Right ventricle myocardium superior (tissue), 1 donor: ENCODE measurements around the gene FAM20C. TPM values are rescaled to one million over a fixed set of nuclear protein-coding genes. Genes with fewer than 3 reads are reported as not detected.
A peak's percentile ranks its signal among the peaks of the same experiment; 100 is the strongest.

ENCODE experiments used
- ATAC-seq: fragments of 200-7000 bp; cut with Tn5 transposase; one replicate; pipeline ENCODE4 v1.9.1; 2020; ENCODE audit warnings: mild to moderate bottlenecking; ENCODE audit not compliant: poor library complexity
- DNase-seq: peaks from one replicate; pipeline ENCODE4 v3.0.0-alpha.2; 2020
- intact Hi-C: fragments of 100-400 bp; cut with DNase I; formaldehyde crosslinking; loops from one replicate; pipeline ENCODE4 v1.11.2; 2022
- long read RNA-seq: library from polyadenylated mRNA; unstranded; transcript quantifications from one replicate; pipeline ENCODE4 v2.0.0, GENCODE V29; 2021
- total RNA-seq: library from RNA; stranded (reverse); fragmentation: NEBNext Ultra II Directional; extraction: Animal tissue kit (Norgen Biotek cat#: 25700); gene quantifications from one replicate; pipeline ENCODE4 v1.2.1, GENCODE V29; 2021
- donor health status: DM: no; HTN: yes; CAD: no; lungs with severe emphysema.

Gene FAM20C
- total RNA-seq: 23.4 TPM
- long read RNA-seq, transcript FAM20C-201 (10 exons, 2,751 nt): major isoform, 139 of 160 reads
- long read RNA-seq, partial matches to known transcripts: 9 of 160 reads
- long read RNA-seq, other reads (novel, unspliced or antisense): 12 of 160 reads

- DNase-seq (peak; percentile 93), ATAC-seq (peak; percentile 93)
- intact Hi-C loops: loop anchor here (5.0 kb wide), 1 partner anchor 40 kb away; no protein-coding TSS in a partner anchor
Observed at GRCh38 chr7:191981-192649, at the start of gene FAM20C. Gene FAM20C, plus strand, starts transcription at chr7:192571. Its CDS starts 629 bp downstream, at chr7:193200.

DNA sequence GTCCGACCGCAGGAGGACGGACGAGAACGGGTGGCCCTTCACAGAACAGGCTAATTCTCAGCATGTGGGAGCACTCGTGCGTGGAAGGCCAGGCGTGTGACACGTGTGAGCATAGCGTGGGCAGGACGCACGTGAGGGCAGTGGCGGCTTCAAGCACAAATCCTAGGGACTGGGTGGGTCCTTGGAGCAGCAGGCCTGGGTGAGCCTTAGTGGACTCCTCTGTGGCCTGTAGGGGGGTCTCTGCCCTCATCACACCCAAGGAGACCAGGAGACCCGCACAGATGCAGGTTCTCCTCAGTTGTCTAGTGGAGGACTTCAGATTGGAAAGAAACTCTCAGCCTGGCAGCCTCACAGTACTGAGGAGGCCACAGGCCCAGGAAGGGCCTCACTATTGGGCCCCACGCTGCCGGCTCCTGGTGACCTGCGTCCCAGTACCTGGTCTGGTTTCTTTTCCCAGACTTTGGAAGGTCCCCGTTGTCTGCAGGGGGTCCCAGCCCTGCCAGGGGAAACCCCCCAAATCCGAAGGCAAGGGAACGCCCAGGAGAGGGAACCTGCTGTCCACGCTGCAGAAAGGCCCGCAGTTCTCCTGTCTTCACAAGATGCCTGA, 49.1 kb upstream of the FAM20C start:
- ATAC-seq: no peak
- intact Hi-C loops: no loop called here
- DNase-seq: no peak

GRCh38 chr7:143811-144453, 48.4 kb upstream of the FAM20C start:
- DNase-seq: no peak
- intact Hi-C loops: no loop called here
- ATAC-seq: no peak

- DNase-seq (no peak), ATAC-seq (no peak)
- intact Hi-C loops: no loop called here
Observed at GRCh38 chr7:144454-144826, 47.9 kb upstream of the FAM20C start.

DNA sequence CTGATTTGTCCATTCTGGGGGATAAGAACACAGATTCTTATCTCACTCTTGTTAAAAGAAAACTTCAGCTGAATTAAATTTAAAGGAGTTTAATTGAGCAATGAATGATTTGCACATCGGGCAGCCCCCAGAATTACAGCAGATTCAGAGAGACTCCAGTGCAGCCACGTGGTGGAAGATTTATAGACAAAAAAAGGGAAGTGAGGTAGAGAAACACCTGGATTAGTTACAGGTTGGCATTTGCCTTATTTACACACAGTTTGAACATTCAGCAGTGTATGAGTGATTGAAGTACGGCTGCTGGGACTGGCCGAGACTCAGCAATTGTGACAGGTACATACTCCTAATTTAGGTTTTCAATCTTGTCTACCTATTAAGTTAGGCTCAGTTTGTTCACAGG, 46.5 kb upstream of the FAM20C start:
- ATAC-seq: no peak
- intact Hi-C loops: no loop called here
- DNase-seq: no peak

GRCh38 chr7:148543-148931, 43.8 kb upstream of the FAM20C start:
- ATAC-seq (no peak), DNase-seq (no peak)
- intact Hi-C loops: no loop called here

DNA sequence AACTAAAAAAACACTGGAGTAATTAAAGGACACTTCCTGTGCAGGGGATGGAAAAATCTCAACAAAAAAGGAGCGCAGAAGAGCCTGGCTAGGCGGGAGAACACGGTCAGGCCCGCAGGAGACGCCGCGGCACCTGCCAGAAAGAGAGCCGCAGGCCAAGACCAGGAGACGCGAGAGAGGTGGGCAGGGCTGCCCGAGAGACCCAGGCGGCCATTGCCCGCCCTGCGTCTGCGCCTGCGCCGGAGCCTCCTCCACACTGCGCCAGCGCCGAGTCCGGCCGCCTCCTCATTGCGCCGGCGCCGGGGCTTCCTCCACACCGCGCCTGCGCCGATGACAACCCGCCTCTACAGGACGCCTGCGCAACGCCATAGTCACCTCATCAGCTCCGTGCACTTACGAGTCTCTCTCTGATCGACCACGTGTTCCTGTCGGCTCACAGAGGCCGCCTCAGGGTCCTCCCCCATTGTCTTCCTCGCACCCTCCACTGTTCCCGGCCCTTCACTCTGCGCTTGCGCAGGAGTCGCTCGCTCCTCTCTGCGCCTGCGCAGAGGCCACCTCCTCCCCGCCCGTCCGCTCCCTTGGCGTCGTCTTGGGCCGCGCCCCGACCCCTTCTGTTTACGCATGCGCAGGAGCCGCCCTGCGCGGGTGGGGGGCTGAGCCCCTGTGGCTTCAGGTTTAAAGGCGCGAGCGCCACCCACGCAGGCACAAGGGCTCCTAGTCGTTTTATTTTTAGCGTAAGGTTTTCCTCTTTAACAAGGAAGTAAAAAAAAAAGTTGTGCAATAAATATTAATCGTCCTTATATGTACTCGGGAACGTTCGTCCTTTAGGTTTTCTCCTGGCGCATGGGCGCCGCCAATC, 43.2 kb upstream of the FAM20C start:
- peak; percentile 98 for DNase-seq
- intact Hi-C loops: no loop called here
- ATAC-seq: peak; percentile 94

DNA sequence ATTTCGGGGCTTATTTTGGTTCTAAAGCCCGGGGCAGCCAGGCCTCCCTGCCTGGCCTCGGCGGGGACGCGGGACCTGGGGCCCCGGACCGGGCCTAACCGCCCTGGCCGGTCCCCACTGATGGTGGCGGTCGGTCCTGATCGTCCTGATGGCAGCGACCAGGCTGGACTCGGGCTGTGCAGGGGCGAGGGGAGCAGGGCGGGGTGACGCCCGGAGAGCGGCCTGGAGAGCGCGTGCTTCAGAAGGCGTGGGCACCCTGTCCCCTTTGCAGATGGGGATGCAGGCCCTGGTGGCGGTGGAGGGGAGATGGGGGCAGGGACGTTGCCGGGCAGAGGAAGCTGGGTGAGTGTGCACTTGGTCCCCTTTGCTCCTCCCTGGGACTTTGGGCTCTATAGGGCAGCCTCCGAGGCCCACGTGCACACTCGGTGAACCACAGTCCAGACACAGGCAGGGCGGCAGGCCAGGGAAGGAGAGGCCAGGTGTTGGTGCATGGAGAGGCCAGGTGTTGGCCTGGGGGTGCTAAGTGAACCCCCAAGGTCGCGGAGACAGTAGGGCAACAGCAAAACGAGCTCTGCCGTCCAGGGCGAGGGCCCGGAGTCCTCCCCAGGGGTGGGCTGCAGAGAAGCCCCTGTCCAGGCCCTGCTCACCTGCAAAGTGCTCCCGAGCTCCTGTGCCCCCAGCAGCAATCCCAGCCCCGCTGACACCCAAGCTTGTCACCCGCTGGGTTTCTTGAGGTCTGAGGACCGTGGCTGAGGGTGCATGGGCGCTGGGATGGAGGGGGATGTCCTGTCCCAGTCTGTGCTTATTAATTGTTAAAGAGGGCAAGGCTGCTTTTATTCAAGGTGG, 42.4 kb upstream of the FAM20C start:
- ATAC-seq (peak; percentile 21), DNase-seq (peak; percentile 72)
- intact Hi-C loops: loop anchor here (5.0 kb wide), 1 partner anchor 42 kb away; the partner anchor contains the start of gene FAM20C

DNA sequence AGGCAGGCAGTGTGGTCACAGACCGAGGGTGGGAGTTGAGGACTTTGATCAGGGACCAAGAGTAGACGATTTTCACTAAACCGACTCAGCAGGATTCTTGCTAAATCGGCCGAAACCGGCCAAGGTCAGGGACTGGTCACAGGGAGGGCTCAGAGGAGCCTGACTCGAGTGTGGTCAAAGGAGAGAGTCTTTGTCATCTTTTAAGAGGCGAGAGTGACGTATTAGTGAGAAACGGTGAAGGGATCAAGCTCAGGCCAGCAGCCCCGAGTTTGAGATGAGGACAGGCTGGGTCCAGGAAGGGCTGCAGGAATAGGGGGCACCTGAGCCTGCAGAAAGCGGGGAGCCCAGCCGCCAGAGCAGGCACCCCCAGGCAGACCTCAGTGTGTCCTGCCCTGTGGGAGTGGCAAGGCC, 41.6 kb upstream of the FAM20C start:
- DNase-seq (no peak), ATAC-seq (no peak)
- intact Hi-C loops: loop anchor here (5.0 kb wide), 1 partner anchor 41 kb away; the partner anchor contains the start of gene FAM20C

GRCh38 chr7:151346-152050, 40.9 kb upstream of the FAM20C start:
- intact Hi-C loops: loop anchor here (5.0 kb wide), 1 partner anchor 41 kb away; the partner anchor contains the start of gene FAM20C
- DNase-seq (no peak), ATAC-seq (no peak)

- ATAC-seq (no peak), DNase-seq (no peak)
- intact Hi-C loops: loop anchor here (5.0 kb wide), 1 partner anchor 39 kb away; the partner anchor contains the start of gene FAM20C
Observed at GRCh38 chr7:152702-153391, 39.5 kb upstream of the FAM20C start.

GRCh38 chr7:153604-154003, 38.8 kb upstream of the FAM20C start:
- intact Hi-C loops: loop anchor here (5.0 kb wide), 1 partner anchor 39 kb away; the partner anchor contains the start of gene FAM20C
- ATAC-seq (peak; percentile 25), DNase-seq (no peak)

DNA sequence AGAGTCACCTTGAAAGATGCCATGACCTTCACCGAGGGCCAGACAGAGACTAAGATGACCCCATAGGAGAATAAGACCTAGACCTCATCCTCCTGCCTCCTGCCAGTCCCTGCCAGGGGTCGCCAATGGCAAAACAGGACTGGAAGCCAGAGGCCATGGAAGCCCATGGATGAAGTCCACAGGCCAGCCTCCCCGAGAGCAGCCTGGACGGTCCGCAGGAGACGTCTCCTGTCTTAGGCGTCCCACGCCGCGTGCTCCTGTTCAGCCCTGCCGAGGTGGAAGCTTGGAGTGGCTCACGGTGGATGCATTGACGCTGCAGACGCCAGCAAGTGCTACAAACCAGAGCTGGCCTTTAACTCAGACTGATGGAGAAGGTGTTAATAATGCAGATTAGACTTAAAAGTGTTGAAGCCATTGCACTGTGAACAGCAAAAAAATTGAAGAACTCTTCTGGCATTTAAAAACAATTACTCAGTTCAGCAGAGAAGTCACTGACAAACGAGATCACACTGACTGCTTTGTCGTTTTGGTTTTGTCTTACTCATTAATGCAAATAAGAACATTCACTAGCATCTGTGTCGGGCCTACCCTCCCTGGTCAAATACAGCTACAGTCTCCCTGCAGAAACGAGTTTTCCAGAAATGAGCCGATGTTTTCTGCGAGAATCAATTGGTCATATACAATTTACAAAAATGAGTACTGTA, 38.1 kb upstream of the FAM20C start:
- intact Hi-C loops: loop anchor here (5.0 kb wide), 1 partner anchor 38 kb away; the partner anchor contains the start of gene FAM20C
- no peak for ATAC-seq
- no peak for DNase-seq

GRCh38 chr7:155469-155900, 36.9 kb upstream of the FAM20C start:
- intact Hi-C loops: no loop called here
- ATAC-seq: no peak
- DNase-seq: no peak

DNA sequence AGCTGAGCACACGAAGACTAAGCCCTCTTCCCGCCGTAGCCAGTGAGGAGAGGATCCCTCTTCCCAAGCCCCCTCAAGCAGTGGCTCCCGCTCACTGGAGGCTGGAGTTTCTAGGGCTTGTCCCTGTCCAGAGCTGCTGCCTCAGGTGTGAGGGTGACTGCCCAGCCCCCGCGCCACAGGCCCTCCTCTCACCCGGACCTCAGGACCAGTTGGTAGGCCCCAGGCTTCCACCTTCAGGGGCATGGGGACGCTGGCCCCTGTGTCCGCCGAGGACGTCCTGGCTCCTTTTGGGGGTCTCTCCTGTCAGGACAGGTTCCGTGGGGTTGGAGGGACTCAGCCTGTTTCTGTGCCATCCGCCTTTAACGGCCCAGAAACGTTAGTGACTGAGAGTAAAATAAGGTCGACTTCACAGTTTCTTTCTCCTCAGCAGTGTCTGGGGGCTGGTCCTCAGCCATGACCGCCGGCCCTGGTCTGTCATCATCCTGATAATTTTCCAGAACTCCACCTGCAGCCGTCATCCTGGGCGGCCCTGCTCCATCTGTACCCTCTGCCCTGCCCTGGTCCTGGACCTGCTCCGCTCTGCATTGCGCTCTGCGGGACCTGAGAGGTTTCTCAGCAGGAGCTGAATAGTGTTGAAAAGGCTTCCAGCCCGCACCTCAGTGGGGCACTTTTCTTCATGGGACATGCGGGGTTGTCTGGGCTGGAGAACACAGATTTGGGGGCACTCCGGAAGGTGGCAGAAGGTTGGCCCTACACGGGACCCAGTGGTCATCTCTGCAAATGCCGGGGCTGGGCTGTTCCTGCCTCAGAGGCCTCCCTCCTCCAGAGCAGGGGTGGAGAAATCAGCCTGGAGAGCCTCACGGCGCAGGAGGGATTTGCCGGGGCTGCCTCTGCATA, 36.0 kb upstream of the FAM20C start:
- intact Hi-C loops: no loop called here
- ATAC-seq (no peak), DNase-seq (no peak)
